ENCODE data around the gene IL19.
"Not testable (repeated sequence)": the region's sequence is repeated elsewhere in the genome, so short reads cannot be mapped to it uniquely, and the experiment has no call there.

IL19 gene

DNA sequence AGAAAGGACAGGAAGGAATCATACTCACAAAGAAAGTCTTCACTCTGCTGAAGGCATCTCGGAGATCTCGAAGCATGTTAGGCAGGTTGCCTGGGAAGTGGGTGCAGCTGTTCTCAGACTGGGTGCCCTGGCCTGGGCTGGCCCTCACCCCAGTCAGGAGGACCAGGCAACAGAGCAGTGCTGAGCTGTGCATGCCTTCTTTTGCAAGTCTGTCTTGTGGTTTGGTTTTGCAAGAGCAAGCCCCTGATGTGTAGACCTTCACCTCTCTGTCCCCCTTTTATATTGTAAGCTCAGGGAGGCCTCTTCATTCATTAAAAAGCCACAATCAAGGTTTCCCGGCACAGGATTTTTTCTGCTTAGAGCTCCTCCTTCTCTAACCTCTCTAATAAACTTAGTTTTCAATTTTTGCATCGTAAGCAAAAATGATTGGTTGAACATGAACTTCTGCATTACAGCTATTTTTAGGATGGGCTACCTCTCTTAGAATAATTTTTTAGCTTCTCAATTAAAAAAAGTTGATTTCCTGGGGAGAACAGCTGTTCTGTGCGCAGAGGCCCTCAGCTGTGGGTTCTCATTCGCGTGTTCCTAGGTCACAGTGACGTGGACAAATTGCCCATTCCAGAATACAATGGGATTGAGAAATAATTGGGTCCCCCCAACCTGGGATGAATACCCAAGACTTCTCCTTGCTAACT is 1.8 kb downstream of the IL19 start, which contains the start of gene IL10:
Gene IL10, minus strand, starts transcription at position 252 of the 695 bp plus-strand sequence. Its CDS starts 59 bp downstream, at position 193.
- no peak within 1 kb of the TSS for H3K4me3 ChIP-seq (replicated peaks; ENCODE audit: insufficient read depth, low read length)
- TF ChIP-seq SPI1 (IDR thresholded peaks at IDR 0.05; ENCODE audit: borderline replicate concordance, low read depth) (no peak), REST (IDR thresholded peaks at IDR 0.05; ENCODE audit: insufficient replicate concordance, low read depth) (no peak), GABPA (IDR thresholded peaks at IDR 0.05; ENCODE audit: low read depth) (no peak), POLR2AphosphoS5 (IDR thresholded peaks at IDR 0.05; ENCODE audit: low read depth) (no peak)
- TF ChIP-seq, protein P1, sequence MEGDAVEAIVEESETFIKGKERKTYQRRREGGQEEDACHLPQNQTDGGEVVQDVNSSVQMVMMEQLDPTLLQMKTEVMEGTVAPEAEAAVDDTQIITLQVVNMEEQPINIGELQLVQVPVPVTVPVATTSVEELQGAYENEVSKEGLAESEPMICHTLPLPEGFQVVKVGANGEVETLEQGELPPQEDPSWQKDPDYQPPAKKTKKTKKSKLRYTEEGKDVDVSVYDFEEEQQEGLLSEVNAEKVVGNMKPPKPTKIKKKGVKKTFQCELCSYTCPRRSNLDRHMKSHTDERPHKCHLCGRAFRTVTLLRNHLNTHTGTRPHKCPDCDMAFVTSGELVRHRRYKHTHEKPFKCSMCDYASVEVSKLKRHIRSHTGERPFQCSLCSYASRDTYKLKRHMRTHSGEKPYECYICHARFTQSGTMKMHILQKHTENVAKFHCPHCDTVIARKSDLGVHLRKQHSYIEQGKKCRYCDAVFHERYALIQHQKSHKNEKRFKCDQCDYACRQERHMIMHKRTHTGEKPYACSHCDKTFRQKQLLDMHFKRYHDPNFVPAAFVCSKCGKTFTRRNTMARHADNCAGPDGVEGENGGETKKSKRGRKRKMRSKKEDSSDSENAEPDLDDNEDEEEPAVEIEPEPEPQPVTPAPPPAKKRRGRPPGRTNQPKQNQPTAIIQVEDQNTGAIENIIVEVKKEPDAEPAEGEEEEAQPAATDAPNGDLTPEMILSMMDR (IDR thresholded peaks at IDR 0.05; ENCODE audit: insufficient read depth, low read length), result no peak

GRCh38 chr1:206774093-206774492 is 3.5 kb downstream of the IL19 start:
- no peak for DNase-seq (ENCODE audit: low read depth in 1 of 2, low spot score in 1 of 2)
- no peak overlapping the region for H3K27ac ChIP-seq (replicated peaks)
- no peaks in the 10 kb centered on the region for H3K27me3 ChIP-seq (ENCODE audit: insufficient read depth, poor library complexity, severe bottlenecking)
- TF ChIP-seq GABPA (IDR thresholded peaks at IDR 0.05; ENCODE audit: low read depth) (no peak), SPI1 (IDR thresholded peaks at IDR 0.05; ENCODE audit: borderline replicate concordance, low read depth) (peak; percentile 67)
- H3K4me3 ChIP-seq (replicated peaks; ENCODE audit: insufficient read depth, low read length), result no peak overlapping the region

More for the DNA sequence above, 1.8 kb downstream of the IL19 start, which contains the start of gene IL10:
- H3K27me3 ChIP-seq (ENCODE audit: insufficient read depth, poor library complexity, severe bottlenecking), result no peaks in the 10 kb centered on the region
- peak in 1 of 2 experiments; percentile 59 for DNase-seq (ENCODE audit: low read depth in 1 of 2, low spot score in 1 of 2)
- no peak within 1 kb of the TSS for H3K27ac ChIP-seq (replicated peaks)

DNA sequence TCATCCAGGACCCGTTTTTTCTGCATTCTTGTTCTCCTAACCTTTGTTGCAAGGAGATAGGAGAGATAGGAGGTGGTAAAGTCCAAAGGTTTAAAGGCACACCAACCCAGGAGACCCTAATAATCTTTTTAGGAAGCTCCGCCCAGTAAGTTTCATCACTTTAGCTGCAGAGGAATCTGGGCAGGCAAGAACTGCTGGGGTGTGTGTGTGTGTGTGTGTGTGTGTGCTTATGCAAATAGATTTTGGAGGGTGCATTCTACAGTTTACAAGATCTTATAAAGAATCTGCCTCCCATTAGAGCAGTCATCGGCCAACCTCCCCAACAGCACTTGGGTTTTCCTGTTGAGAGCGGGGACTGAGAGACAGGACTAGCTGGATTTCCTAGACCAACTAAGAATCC is 5.7 kb downstream of the IL19 start:
- TF ChIP-seq, protein P1 (IDR thresholded peaks at IDR 0.05; ENCODE audit: insufficient read depth, low read length), result no peak
- TF ChIP-seq GABPA (IDR thresholded peaks at IDR 0.05; ENCODE audit: low read depth) (no peak), POLR2AphosphoS5 (IDR thresholded peaks at IDR 0.05; ENCODE audit: low read depth) (no peak), REST (IDR thresholded peaks at IDR 0.05; ENCODE audit: insufficient replicate concordance, low read depth) (no peak), SPI1 (IDR thresholded peaks at IDR 0.05; ENCODE audit: borderline replicate concordance, low read depth) (no peak)
- H3K27ac ChIP-seq (replicated peaks), result no peak overlapping the region
- no peaks in the 10 kb centered on the region for H3K27me3 ChIP-seq (ENCODE audit: insufficient read depth, poor library complexity, severe bottlenecking)
- H3K4me3 ChIP-seq (replicated peaks; ENCODE audit: insufficient read depth, low read length), result no peak overlapping the region
- DNase-seq (ENCODE audit: low read depth in 1 of 2, low spot score in 1 of 2), result no peak

- Histone ChIP-seq H3K27ac (replicated peaks) (no peak overlapping the region), H3K27me3 (ENCODE audit: insufficient read depth, poor library complexity, severe bottlenecking) (no peaks in the 10 kb centered on the region), H3K4me3 (replicated peaks; ENCODE audit: insufficient read depth, low read length) (no peak overlapping the region)
- TF ChIP-seq GABPA (IDR thresholded peaks at IDR 0.05; ENCODE audit: low read depth) (no peak), REST (IDR thresholded peaks at IDR 0.05; ENCODE audit: insufficient replicate concordance, low read depth) (no peak), POLR2AphosphoS5 (IDR thresholded peaks at IDR 0.05; ENCODE audit: low read depth) (no peak), SPI1 (IDR thresholded peaks at IDR 0.05; ENCODE audit: borderline replicate concordance, low read depth) (no peak)
- TF ChIP-seq, protein P1 (IDR thresholded peaks at IDR 0.05; ENCODE audit: insufficient read depth, low read length), result no peak
- no peak for DNase-seq (ENCODE audit: low read depth in 1 of 2, low spot score in 1 of 2)
These were observed 7.5 kb downstream of the IL19 start for GRCh38 chr1:206778031-206778430.

- not testable (repeated sequence) for H3K4me3 ChIP-seq (replicated peaks; ENCODE audit: insufficient read depth, low read length); DNase-seq (ENCODE audit: low read depth in 1 of 2, low spot score in 1 of 2); H3K27ac ChIP-seq (replicated peaks); H3K27me3 ChIP-seq (ENCODE audit: insufficient read depth, poor library complexity, severe bottlenecking)
These were observed 8.3 kb downstream of the IL19 start for GRCh38 chr1:206778911-206779310.
